22Rv1 (cell line): ENCODE results near the gene MBOAT2.

Source experiments
- H3K27ac ChIP-seq: fragments of 450-650 bp; 2 replicates; pipeline ENCODE4 v1.5.1; 2017
- ZFX ChIP-seq: fragments of 450-650 bp; IDR thresholded peaks from 2 replicates; pipeline ENCODE4 v1.6.1; 2017; ENCODE audit warnings: antibody characterized with exemption, borderline replicate concordance
- TF ChIP-seq, protein P1 (sequence below): fragments of 450-650 bp; IDR thresholded peaks from 2 replicates; pipeline ENCODE4 v1.5.1; 2017; ENCODE audit warnings: mild to moderate bottlenecking

MBOAT2 gene

DNA sequence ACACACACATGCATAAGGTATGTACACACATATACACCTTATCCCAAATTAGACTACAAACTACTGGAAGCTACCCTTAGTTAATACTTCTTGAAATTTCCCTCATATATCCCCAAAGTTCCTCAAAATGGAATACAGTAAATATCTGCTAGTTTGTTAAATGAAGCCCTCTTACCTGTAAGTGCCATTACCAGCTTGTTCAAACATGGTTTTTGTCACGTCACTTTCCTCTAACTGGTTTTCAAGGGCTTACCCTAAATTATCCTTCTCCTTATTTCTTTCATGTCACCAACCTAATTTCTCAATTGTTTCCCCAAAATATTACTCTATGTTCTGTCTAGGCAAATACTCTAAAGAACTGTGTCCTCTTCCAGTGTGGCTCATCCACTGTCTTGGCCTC is 141.7 kb downstream of the MBOAT2 start:
- TF ChIP-seq, protein P1, sequence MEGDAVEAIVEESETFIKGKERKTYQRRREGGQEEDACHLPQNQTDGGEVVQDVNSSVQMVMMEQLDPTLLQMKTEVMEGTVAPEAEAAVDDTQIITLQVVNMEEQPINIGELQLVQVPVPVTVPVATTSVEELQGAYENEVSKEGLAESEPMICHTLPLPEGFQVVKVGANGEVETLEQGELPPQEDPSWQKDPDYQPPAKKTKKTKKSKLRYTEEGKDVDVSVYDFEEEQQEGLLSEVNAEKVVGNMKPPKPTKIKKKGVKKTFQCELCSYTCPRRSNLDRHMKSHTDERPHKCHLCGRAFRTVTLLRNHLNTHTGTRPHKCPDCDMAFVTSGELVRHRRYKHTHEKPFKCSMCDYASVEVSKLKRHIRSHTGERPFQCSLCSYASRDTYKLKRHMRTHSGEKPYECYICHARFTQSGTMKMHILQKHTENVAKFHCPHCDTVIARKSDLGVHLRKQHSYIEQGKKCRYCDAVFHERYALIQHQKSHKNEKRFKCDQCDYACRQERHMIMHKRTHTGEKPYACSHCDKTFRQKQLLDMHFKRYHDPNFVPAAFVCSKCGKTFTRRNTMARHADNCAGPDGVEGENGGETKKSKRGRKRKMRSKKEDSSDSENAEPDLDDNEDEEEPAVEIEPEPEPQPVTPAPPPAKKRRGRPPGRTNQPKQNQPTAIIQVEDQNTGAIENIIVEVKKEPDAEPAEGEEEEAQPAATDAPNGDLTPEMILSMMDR: no peak
- TF ChIP-seq ZFX: no peak
- no peak overlapping the region for H3K27ac ChIP-seq

DNA sequence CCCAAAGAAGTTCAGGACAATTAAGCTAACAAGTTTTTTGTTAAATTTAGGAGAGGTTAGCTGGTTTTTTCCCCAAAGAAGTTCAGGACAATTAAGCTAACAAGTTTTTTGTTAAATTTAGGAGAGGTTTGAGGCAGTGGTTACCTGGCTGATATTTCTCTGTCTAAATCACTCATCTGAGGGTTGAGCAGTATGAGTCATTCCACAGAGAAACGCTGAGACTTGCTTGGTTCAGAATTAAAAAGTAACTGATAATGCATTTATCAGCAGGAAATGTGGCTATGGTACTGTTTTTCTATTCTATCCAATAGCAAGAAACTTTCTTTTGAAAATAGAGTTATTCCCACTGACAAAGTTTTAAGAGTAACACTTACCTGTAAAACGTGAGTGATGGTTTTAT is 143.2 kb downstream of the MBOAT2 start:
- TF ChIP-seq, protein P1: no peak
- no peak for TF ChIP-seq ZFX
- H3K27ac ChIP-seq: no peak overlapping the region

DNA sequence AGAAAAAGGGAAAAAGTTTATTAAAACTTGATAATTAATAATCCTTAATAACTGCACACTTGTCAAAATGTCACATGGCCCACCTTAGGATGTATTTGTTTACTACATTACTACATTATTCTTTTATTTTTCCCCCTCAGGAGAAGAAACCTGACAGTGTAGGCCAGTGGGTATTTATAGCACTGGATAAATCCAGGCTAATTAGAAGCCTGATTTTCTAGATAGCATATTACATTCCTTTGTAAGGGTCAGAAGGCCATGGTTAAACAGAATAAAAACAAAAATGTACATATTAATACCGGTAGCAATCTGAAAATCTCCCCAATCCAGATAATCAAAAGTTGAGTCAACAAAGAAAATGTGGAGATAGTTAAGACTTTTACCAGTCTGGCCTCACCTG is 144.6 kb downstream of the MBOAT2 start:
- no peak overlapping the region for H3K27ac ChIP-seq
- TF ChIP-seq, protein P1: no peak
- TF ChIP-seq ZFX: no peak

DNA sequence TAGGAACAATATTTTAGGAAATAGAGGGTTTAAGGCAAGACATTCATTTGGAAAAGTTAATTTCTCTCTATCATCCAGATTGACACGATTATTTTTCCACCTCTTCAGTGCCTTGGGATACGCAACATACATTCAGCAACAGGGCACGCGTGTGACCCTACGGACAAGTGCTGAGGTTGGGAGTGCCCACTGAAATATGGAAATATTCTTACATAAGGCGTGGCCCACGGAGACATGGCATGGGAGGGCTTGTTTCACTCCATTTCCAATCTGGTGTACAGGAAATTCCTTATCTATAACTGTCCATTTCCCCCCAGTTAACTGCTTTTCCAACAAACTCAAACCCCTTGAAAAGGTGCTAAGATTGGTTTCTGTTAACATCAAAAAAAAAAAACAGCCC is 145.2 kb downstream of the MBOAT2 start:
- no peak overlapping the region for H3K27ac ChIP-seq
- TF ChIP-seq ZFX: no peak
- TF ChIP-seq, protein P1: no peak

DNA sequence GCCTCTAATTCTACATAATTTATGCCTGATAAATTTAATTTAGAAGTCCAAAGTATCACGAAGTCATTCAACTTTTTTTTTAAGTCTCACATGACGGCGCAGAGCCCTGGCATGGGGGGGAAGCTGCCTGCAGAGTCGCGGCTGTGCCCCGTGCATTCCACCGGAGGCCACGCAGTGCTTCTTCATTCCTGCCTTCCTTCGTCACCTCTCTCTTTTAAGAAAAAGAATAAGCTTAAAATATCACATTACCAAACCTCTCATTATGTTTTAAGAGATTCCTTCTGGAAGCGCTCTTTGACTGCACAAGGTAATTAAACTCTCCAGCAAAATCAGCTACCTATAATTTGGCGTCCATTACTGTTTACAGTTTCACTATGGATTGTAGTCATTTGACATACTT is 145.8 kb downstream of the MBOAT2 start:
- TF ChIP-seq, protein P1: no peak
- no peak for TF ChIP-seq ZFX
- no peak overlapping the region for H3K27ac ChIP-seq

DNA sequence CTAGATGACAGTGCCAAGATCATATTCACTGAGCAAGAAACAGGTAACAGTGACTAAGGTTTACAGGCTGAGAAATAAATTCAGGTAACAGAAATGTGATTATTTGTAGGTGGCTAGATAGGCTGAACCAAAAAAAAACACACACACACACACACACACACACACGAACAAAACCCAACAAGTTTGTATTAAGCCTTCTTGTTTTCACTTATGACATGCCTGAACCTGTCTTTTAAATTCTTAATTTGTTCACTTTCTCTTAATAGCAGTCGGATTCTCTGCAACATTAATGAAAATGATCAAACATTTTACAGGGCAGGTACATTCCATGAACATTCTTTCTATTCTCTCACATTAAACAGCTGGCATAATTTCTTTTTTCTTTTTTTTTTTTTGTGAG is 147.3 kb downstream of the MBOAT2 start:
- H3K27ac ChIP-seq: no peak overlapping the region
- TF ChIP-seq, protein P1: no peak
- no peak for TF ChIP-seq ZFX

DNA sequence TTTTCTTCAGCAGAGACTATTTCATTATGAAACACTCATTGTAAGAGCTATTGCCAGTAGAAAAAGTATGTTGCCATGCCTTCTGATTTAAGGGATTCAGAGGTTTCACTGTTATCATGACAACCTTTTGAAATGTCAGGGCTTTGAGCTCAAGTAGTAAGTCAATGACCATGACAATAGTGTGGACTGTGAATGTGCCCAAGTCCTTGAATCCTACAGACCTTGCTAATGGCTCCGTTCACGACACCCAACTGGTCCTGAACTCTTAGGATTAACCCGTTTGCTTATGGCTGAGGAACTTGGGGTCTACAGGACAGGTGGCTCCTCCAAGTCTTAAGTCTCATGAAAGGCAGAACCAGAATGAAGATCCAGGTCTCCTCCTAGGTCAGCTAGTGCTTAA is 148.5 kb downstream of the MBOAT2 start:
- TF ChIP-seq ZFX: no peak
- TF ChIP-seq, protein P1: no peak
- no peak overlapping the region for H3K27ac ChIP-seq
